Iris pigment epithelial cell (primary cell): Measurements from ENCODE around the gene DNAJB13.
"Not testable (repeated sequence)": the region's sequence is repeated elsewhere in the genome, so short reads cannot be mapped to it uniquely, and the experiment has no call there.

ENCODE experiments used
- DNase-seq: peaks from one replicate; pipeline ENCODE4 v3.0.0-alpha.2; 2011; ENCODE audit warnings: low read depth

DNAJB13 gene

GRCh38 chr11:73950869-73951710, at the start of gene DNAJB13:
DNAJB13 (plus strand) TSS chr11:73951026; CDS start chr11:73951070, 44 bp downstream.
- DNase-seq, result peak; percentile 59

- DNase-seq, result no peak
These were observed 48.5 kb upstream of the DNAJB13 start for GRCh38 chr11:73902303-73902702.

DNA sequence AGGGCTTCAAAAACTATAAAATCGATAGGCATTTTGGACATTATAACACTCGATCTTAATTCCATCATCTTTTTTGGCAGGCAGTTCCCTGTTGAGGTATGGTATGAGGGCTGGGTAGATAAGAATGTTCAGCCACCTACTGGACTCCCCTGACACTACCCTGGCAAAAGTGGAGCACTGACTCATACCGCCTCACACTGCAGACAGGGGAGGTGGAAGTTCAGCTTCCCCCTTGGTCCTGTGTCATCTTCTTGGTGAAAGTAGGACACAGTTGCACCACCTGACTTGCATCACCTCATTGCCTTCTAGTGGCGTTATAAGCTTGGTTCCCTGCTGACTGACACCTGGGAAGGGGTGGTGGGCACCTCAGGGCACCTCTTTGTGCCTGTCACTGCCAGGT, 43.6 kb upstream of the DNAJB13 start:
- peak; percentile 70 for DNase-seq

GRCh38 chr11:73912026-73912425, 38.8 kb upstream of the DNAJB13 start:
- no peak for DNase-seq

- DNase-seq, result no peak
These were observed 37.4 kb upstream of the DNAJB13 start for GRCh38 chr11:73913472-73913871.

- DNase-seq, result no peak
These were observed 36.5 kb upstream of the DNAJB13 start for GRCh38 chr11:73914284-73914683.

- peak; percentile 34 for DNase-seq
These were observed 34.4 kb upstream of the DNAJB13 start for GRCh38 chr11:73916435-73916834.

GRCh38 chr11:73921180-73921579, 29.6 kb upstream of the DNAJB13 start:
- no peak for DNase-seq

- no peak for DNase-seq
These were observed 21.4 kb upstream of the DNAJB13 start for GRCh38 chr11:73929388-73929787.

DNA sequence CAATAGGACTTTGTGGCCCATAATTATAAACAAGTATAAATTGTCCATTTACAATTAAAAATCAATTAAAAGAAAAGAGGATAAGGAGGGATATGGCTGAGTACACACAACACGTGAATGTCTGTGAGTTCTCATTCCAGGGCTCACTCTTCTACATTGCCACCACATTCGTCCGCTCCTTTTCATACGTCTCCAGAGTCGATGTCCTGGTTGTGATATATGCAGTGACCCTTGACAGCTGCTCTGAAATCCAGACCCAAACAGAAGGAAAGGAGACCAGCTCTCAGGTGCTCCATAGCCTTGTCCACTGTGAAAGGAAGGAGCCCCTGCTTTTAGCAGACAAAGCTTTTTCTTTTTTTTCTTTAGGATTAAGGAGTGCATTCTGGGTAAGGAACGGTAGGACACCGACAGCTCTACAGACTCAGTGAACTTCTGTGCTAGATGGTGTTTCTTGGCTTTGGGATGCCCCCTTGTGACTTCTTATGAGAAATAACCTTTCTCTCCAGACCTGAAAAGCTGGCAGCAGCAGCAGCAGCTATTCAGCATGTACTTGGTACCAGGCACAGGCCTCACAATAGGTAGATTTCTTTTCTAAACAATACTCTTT, 19.7 kb upstream of the DNAJB13 start:
- peak; percentile 88 for DNase-seq

- no peak for DNase-seq
These were observed 18.9 kb upstream of the DNAJB13 start for GRCh38 chr11:73931951-73932350.

GRCh38 chr11:73932781-73933180, 18.0 kb upstream of the DNAJB13 start:
- no peak for DNase-seq

DNA sequence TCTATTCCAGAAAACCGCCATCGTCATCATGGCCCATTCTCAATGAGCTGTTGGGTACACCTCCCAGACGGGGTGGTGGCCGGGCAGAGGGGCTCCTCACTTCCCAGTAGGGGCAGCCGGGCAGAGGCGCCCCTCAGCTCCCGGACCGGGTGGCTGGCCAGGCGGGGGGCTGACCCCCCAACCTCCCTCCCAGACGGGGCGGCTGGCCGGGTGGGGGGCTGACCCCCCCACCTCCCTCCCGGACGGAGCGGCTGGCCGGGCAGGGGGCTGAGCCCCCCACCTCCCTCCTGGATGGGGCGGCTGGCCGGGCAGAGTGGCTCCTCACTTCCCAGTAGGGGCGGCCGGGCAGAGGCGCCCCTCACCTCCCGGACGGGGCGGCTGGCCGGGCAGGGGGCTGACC, 14.8 kb upstream of the DNAJB13 start:
- not testable (repeated sequence) for DNase-seq

DNA sequence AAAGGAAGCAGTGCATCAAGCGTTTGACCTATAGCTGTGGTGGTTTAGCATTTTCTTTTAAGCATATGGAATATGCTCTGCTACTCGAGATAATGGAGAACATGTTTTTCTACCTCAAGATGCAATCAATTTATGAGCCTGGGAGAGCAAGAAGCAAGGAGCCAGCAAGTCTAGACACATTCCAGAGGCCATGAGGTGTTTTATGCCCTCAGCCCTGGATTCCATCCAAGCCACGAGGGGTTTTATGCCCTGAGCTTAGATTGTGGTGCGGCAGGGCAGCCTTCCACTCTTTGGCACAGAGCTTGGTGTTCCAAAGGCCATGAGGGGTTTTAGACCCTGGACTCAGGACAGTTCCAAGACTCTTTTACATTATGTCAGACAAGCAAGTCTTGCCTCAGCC, 11.7 kb upstream of the DNAJB13 start:
- DNase-seq, result peak; percentile 14

- DNase-seq, result no peak
These were observed 9.8 kb upstream of the DNAJB13 start for GRCh38 chr11:73940801-73941570.

- no peak for DNase-seq
These were observed 8.8 kb upstream of the DNAJB13 start for GRCh38 chr11:73942010-73942409.

- DNase-seq, result no peak
These were observed 6.7 kb upstream of the DNAJB13 start for GRCh38 chr11:73944085-73944484.

GRCh38 chr11:73944901-73945300, 5.9 kb upstream of the DNAJB13 start:
- DNase-seq, result no peak

GRCh38 chr11:73945396-73945795, 5.4 kb upstream of the DNAJB13 start:
- DNase-seq, result no peak

GRCh38 chr11:73946798-73947458, 3.9 kb upstream of the DNAJB13 start:
- no peak for DNase-seq

DNA sequence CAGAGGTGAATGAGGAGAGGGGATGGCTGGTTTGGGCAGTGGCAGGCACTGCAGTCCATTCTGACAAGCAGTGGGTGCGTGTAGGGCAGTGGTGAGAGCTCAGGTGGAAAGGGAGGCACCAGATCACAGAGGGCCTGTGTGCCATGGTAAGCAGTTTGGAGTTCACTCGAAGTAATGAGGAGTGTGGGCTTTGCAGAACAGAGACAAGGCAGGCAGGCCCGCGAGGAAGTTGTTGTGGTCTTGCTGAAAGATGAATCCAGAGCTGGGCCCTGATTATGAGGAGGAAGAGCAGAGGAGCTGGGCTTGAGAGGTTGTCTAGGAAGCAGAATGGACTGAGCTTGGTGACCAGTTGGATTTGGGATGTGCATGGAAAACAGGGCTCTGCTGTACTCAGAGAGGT, 1.6 kb upstream of the DNAJB13 start:
- DNase-seq, result no peak

GRCh38 chr11:73949912-73950311, 914 bp upstream of the DNAJB13 start:
- no peak for DNase-seq
